Epithelial cell of proximal tubule (primary cell): ENCODE measurements around the gene SLC25A22. TPM values are rescaled to one million over a fixed set of nuclear protein-coding genes. Genes with fewer than 3 reads are reported as not detected.

ENCODE experiments used
- DNase-seq: peaks from one replicate; pipeline ENCODE4 v3.0.0-alpha.2; 2011; ENCODE audit warnings: low read depth
- H3K4me3 ChIP-seq: 2 replicates; pipeline ENCODE4 v1.5.1; 2011; ENCODE audit warnings: low read depth, mild to moderate bottlenecking, low read length
- CTCF ChIP-seq: conservative IDR thresholded peaks from 2 replicates; pipeline ENCODE4 v1.5.1; 2012; ENCODE audit warnings: low read depth, mild to moderate bottlenecking, low read length
- total RNA-seq: library from RNA; depleted of rRNA; stranded (reverse); fragments of >200 nt; gene quantifications from 2 replicates; pipeline ENCODE4 v1.2.3, GENCODE V29; 2015

The SLC25A22 gene
- total RNA-seq, 1 donor from 2014 or later: 20.1 TPM

GRCh38 chr11:773425-773824 is 24.7 kb downstream of the SLC25A22 start:
- no peak overlapping the region for H3K4me3 ChIP-seq
- no peak for DNase-seq
- TF ChIP-seq CTCF: no peak

- DNase-seq: no peak
- H3K4me3 ChIP-seq: no peak overlapping the region
- TF ChIP-seq CTCF: no peak
These were observed 25.4 kb downstream of the SLC25A22 start for GRCh38 chr11:772429-773390.

- no peak for TF ChIP-seq CTCF
- DNase-seq: no peak
- H3K4me3 ChIP-seq: no peak overlapping the region
These were observed 26.4 kb downstream of the SLC25A22 start for GRCh38 chr11:771617-772204.

GRCh38 chr11:770642-771616 is 27.2 kb downstream of the SLC25A22 start:
- DNase-seq: no peak
- H3K4me3 ChIP-seq: no peak overlapping the region
- no peak for TF ChIP-seq CTCF

GRCh38 chr11:769887-770641 is 28.0 kb downstream of the SLC25A22 start:
- TF ChIP-seq CTCF: no peak
- H3K4me3 ChIP-seq: no peak overlapping the region

GRCh38 chr11:767238-767637 is 30.8 kb downstream of the SLC25A22 start:
- no peak for TF ChIP-seq CTCF
- H3K4me3 ChIP-seq: no peak overlapping the region
- no peak for DNase-seq

More at GRCh38 chr11:769887-770641, 28.0 kb downstream of the SLC25A22 start:
- DNase-seq: no peak
